ENCODE results near the gene PLXNA4.

Gene PLXNA4

DNA sequence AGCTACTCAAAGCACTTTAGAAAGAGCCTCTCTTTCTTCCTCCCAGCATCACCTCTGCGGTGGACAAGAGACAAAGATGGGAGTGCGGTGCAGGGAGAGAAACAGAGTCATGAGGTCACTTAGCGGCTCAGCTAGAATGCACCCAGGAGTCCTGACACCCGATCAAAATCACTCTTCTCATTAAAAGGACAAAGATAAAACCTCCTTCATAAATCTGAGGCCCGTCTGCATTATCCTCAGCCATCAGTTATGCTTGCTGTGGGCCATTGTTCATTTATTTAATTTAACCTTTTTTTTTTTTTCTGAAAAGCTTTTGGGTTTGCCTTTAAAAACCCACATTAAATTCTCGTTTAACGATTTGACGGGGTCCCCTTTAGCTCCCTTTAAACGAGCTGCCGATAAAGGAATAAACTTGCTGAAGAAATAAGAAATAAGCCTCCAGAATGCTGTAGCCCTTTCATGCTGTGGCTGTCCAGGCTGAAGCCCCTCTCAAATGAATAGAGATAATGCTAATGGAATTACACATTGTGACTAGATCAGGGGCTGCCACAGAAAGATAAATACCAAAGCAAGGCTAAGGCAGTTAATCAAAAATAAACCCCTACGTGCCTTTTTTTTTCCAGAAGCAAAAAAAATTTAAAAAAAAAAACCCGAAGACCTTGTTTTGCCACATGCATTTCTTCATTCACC, 16.1 kb upstream of the PLXNA4 start:
- no peak for DNase-seq (ENCODE audit: low read depth)

DNA sequence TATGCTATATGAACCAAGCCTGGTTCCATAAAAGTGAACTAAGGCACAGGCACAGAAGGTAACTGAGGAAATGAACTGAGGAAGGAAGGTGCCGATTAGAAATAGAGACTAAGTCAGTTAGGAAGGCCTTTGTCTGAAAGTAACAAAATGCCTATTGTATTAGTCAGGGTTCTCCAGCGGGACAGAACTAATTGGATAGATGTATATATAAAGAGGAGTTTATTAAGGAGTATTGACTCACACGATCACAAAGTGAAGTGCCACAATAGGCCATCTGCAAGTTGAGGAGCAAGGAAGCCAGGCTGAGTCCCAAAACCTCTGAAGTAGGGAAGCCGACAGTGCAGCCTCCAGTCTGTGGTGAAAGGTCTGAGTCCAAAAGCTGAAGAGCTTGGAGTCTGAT, 13.9 kb upstream of the PLXNA4 start:
- DNase-seq (ENCODE audit: low read depth), result no peak

DNA sequence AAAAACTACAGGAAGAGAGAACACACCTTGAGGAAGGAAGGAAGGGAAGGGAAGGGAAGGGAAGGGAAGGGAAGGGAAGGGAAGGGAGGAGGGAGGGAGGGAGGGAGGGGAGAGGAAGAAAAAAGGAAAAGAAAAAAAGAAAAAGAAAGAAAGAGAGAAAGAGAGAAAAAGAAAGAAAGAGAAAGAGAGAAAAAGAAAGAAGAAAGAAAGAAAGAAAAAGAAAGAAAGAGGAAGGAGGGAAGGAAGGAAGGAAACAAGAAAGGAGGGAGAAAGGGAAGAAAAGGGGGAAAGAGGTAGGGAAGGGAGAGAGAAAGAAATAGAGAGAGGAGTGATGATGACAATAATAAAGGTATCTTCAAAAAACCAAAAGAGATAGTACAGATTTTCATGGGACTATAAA, 12.3 kb upstream of the PLXNA4 start:
- DNase-seq (ENCODE audit: low read depth), result no peak

DNA sequence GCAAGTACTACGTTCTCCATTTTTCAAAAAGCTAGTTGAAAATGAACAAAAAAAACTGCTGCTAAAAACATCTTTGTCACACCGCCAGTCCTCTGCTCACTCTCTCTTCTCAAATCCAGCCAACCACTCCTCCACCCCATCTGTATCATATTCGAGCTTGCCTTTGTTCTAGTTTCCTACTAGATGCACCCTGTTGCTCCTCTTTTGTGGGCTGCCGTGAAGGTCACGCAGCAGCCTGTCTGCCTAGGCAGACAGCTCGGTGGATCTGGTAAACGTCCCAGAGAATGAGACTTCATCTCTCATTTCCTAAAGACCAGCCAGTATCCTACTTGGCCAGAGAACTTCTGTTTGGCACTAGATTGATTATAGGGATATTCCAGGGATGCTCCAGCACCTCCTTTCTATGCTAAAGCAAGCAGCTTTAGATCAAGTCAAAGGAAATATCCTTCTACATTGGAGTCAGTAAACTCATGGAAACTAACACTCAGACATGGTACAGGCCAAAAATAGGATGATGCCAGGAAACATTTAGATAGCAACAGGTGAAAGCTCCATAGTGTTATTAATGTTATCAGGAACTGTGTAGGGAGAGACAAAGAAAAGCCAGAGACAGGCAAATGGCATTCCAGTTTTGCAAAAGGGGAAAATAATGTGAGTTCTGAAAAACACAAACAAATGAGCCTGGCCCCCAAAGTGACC, 8.7 kb upstream of the PLXNA4 start:
- no peak for DNase-seq (ENCODE audit: low read depth)

DNA sequence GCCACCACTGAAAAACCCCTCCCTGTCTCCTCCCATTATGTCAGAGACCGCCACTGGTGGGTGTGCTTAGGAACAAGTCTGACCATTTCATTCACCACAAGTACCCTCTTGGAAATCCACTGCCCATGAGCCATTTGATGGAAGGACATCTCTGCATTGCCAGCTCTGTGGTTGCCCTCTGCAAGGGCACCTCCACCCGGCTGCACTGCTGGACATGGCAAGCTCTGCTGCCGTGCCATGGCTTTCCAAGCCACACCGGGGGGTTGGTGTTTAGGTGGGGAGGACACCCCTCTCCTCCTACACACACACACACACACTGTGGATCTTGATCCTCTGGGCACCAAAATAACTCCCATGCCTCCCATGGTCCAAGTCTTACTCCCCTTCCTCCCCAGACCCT, 5.2 kb upstream of the PLXNA4 start:
- DNase-seq (ENCODE audit: low read depth), result no peak

DNA sequence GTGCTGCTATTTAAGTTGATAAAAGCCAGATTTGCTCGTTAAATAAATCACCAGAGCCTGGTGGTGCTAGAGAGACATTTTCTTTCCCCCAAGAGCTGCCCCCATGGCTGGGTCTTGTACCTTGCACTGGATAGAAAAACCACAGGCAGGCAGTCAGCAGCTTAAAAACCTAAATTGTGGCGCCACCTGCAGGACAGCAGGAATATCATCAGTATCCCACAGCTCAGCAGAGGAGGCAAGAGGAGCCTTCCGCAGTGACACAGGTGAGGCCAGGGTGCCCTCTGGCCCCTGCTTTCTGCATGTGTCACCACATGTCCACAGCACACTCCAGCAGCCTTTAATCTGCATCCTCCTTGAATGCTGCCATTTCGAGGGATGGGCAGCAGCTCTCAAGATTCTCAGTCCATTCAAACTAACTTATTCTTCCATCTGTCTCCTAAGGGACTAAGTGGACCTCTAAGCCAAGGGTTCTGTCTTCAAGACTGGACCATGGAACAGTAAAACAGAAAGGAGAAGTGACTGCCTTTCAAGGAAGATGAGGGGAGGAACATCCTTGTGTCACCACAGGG, 4.5 kb upstream of the PLXNA4 start:
- DNase-seq (ENCODE audit: low read depth), result peak; percentile 45

DNA sequence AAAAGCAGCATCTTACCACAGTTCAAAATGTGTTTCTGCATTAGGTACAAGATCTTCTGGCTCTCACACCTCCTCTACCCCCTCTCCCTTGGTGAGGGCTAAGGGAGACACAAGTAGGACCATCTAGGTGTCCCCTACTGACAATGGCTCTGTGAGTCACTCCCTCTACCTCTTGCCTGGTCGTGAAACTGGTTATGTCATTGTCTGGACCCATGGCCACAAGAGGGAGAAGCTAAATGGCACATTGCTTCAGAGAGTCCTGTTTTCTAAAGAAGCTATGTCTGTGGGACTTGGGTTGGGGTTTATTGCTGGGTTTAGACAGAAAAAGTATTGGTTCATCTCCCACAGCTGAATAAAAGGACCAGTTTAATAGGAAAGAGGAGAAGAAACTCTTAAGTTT, 4.0 kb upstream of the PLXNA4 start:
- DNase-seq (ENCODE audit: low read depth), result no peak

DNA sequence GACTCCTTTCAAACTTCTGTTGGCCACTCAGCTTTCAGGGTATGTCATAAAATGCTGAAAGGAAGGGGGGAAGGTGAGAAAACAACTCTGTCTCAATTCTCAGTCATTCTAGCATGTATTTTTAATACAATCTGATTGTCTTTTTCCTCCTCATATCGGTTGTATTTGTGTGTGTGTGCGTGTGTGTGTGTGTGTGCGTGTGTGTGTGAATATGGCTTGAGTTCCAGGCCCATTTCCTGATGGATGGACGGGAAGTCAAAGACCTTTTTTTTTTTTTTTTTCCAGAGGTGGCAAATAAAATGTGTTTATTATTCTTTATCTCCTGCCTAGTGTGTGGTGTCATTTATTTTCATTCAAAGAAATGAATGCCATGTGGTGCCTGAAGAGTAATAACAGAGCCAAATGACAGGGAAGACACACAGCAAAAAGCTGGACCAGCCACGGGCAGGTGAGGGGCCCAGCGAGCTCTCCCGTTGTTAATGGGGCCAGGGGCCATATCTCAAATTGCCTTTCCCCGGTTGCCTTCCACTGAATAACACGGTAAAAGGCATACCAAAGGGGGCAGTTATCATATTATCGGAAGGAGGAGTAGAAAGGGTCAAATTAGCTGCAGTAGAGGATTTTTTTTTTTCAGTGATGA, 3.1 kb upstream of the PLXNA4 start:
- no peak for DNase-seq (ENCODE audit: low read depth)

DNA sequence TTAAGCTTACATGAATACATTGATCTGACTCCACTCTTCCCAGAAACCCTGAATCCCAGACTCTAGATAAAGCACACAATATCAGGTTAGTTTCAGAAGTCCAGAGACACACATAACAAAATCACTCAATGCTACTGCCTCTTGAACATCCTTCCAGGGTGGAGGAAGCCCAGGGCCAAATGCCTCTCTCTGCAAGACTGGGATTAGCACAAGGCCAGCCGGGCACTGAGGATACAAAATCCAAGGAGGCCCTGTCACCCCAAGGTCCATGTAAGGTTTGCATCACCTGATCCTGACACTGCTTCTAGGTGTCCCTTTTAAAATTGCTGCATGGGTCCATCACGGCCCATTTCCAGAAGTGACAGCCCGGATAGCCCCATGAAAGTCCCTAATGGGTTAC, 2.6 kb upstream of the PLXNA4 start:
- no peak for DNase-seq (ENCODE audit: low read depth)

DNA sequence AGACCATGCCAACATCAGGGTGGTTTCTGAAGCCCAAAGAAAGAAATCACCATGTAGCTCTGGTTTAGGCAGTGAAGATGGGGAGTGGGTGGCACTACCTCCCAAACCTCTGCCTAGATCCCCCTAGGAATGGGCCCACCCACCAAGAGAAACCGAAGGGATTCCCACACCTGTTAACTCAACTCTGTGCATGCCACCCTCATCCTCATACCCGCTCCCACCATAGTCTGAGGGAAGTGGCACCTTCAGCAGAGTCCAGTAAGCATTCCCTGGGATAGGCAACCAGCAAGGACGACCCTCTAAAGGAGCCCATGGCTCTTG, 1.7 kb upstream of the PLXNA4 start:
- DNase-seq (ENCODE audit: low read depth), result no peak

DNA sequence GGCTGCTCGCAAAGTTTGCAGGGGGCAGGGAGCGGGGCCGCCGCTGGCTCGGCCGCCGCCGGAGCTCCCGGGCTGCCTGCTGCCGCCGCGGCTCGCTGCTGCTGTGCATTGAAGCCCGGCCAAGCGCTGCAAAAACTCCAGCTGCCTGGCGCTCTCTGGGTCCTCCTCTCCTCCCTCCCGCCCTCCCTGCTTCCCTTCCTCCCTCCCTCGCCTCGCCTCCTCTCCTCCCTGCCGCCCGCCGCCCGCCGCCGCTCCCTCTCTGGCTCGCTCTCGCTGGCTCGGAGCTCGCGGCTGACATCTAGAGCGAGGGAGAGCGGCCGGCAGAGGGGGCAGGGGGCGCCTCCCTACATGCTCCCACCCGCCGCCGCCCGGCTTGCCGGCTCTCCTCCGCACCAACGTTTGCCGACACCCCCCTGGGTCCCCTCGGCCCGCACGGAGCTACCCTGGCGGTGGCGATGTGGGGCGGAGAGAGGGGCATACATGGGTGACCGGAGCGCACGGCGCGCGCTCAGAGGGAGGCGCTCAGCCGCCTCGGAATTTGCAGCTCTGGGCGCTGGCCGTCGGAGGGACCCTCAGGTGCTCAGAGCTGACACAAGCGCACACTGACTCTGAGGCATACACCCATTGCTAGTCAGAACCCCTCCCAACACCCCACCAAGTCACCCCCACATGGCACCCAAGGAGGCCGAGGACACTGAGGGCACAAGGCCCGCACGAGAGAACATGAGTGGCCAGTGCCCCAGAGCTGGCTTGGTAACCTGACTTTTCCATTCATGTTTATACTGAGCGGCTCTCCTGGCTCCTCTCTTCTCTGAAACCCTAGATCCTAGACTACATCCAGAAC, 1.2 kb upstream of the PLXNA4 start:
- DNase-seq (ENCODE audit: low read depth), result no peak

DNA sequence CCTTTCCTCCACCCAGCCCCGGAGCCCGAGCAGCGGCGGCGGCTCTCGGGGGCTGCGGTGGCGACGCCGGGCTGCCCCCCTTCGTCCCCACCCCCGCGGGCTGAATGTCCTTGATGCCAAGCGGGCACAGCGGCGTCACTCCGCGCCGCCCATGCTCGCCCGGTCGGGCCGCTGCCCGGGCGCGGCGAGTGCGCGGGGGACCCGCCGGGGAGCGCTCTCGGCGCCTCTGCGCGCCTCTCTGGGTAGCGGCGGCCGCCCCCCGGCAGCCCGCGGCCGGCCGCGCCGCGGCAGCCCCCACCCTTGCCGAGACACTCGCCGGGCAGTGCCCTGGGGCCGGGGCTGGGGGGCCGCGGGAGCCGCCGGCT, 433 bp upstream of the PLXNA4 start:
- DNase-seq (ENCODE audit: low read depth), result no peak

DNA sequence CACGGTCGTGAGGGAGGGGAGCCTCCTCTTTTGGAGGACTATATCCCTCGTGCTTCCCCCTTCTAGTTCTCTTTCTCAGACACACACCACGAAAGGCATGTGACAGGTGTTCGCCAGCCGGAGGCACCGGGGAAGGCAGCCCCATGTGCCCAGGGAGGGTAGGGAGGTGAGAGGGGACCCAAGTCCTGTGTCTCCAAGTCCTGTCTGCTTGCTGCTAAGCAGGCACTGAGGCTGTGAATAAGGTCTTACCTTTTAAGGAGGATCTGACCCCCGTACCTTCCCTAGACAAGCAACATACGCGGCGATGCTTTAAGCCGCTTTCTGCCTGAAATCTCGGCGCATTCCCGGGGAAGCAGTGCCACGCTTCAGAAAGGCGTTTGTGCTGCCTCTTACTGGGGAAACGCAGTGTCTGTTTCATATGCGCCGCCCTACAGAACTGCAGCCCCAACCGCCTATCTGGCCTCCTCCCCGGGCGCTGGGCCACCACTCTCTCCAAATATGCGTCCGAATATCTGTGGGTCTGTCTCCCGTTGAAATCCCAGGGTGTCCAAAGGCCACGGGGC, 770 bp downstream of the PLXNA4 start:
- no peak for DNase-seq (ENCODE audit: low read depth)

DNA sequence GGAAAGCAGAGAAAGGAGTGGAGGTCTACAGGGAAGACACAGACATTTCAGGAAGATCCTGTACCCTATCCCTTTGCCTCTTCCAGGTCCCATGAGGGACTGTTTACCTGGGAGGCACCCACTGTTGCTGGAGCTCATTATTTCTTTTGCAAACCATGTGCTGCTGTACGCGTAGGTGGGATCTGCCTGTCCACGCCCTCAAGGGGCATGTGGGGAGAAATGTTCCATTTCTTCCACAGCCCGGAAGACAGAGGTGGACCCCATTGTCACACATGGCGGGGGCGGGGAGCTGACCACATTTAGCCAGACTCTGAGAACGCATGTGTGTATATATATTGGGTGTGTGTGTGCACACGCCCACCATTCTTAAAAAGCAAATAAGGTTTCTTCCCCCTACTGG, 2.0 kb downstream of the PLXNA4 start:
- DNase-seq (ENCODE audit: low read depth), result no peak

DNA sequence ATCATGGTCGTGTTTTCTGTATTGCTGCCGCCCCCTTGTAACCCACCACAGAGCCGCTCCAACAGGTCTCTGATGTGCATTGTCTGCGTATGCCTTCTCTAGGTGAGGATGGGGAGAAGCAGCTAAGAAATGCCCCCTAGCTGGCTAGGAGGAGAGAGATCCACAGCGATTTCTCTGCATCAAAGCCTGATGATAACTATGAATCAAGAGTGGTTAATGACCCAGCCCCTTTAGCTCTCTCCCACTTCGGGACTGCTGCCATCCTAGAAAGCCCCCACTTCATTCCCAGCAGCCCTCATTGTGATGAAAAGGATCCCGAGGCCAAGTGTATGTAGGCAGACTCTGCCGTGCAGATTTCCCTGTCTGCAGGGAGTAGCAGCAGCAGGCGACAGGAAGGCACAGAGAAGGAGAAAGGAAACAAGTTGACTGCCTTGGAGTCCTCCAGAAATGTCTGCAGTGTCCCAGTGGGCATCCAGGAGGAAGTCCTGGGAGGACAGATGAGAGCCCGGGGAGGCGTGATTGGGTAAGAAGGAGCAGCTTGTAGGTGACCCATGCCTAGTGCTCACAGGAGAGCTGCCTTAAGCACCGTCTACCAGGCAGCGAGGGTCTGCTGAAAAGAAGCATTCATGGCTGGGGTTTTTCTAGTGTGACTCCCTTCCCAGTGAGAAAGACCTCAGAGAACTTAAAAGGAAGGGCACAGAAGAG, 2.9 kb downstream of the PLXNA4 start:
- no peak for DNase-seq (ENCODE audit: low read depth)

DNA sequence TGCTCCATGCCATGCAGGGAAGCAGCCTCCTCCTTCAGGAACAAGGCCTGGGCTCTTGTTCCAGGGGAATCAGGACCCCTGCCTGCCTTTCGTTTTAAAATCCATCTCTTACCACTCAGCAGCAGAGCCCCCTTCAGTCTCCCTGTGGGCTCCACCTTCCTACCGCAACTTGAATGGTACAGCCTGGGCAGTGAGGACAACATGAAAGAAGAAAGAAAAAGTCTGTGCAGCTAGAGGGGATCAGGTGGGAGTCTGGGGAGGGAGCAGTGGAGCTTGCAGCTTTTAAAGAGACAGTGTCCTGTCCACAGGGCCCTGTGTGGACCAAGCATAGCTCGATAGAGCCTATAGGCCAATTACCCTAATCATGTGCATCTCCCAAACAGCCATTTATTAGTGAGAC, 3.7 kb downstream of the PLXNA4 start:
- no peak for DNase-seq (ENCODE audit: low read depth)

DNA sequence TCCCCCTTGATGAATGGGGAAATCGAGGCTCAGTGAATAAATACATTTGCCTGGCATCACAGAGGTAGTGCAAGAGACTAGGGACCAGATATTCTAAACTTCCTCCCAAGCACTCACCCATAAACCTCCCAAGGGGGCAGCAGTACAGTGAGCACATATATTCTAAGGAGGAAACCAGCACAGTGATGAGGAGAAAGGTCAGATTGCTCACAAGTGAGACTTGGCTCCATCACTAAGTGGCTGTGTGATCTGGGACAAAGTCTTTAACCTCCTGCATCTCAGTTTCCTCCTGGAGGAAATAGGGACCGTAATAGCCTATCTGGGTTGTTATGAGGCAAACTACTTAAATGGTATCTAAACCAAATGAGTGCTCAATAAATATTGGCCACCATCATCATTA, 4.3 kb downstream of the PLXNA4 start:
- no peak for DNase-seq (ENCODE audit: low read depth)

DNA sequence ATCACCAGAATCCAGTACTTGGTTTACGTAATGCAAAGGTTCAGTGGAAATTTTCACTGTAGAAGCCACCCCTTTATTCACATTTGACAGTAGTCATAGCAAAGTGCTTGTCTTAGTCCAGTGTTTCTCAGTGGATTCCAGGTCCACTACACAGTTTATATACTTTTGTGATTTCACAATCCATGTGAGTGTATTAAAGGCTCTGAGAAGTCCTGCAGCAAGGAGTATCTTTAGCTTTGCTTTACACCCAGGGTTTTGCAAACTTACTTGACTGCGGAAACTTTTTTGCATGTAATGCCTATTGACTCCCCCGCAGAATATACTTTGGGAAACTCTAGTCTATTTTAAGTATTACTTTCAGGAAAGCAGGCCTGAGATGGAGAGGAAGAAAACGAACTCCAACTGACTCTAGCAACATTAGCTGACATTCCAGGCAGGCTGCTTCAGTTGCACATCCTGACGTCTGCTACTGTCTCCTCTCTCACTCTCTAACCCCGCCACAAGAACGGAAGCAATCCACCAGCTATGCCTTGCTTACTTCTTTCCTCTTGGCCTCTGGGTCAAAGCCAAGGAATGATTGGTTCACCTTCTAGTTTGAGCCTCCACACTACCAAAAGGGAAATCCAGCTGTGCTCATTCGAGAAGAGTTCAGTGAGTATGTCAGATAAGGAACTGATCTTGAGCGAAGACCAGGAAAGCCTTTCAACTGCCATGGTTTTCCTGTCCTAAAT, 6.2 kb downstream of the PLXNA4 start:
- DNase-seq (ENCODE audit: low read depth), result no peak

DNA sequence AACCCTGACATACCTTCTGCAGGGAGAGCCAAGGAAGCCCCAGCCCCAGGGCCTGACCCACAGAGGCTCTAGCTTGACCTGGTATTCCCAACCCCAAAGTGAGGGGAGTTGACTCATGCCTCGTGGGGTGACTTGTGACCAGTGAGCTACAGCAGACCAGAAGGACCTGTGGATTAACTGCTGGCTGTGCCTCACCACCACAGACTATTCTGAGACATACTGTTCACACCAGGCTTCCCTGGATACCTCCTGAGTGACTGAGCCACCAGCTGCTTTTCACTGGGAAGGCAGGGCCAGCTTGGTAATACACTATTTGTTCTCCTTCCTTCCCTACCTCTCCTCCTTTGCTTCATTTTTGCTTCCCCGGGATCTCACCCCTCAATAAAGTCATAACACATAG, 7.3 kb downstream of the PLXNA4 start:
- no peak for DNase-seq (ENCODE audit: low read depth)

DNA sequence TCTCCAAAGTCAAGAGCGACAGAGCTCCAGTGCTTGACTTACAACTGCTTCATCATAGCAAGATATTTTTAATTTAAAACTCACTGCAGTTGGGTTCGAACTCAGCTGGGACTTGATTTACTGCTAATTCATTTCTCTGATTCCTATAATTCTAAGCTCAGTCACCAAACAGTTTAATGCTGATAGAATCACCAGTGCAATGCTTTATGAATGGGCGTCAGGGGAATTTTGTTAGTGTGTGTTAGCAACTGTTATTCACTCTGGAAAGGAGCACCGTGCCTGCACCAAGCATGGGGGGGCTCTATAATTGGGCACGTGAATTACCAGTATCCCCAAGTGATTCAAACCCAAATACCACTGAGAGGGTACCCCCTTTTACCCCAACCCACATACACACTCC, 10.4 kb downstream of the PLXNA4 start:
- DNase-seq (ENCODE audit: low read depth), result no peak

DNA sequence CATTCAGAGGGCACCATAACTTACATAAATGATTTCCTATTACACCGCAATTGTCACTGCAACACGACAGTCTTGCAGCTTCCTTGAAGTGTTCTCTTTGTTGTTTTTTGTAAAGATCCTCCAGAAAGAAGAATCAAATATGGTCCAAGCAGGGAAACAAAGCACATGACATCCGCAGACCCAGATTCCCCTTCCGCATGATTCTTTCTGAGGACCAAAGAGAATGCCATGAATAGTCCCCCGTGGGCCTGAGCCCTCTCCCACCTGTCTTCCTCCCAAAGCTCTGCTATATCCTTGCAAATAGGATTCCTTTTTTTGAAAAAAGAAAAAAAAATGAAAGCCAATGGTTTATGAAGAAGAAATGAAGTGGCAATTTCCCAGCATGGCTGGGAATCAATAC, 10.8 kb downstream of the PLXNA4 start:
- no peak for DNase-seq (ENCODE audit: low read depth)
